Stimulated activated CD4-positive, alpha-beta T cell treated with anti-CD3 and anti-CD28 coated beads, Interleukin-4, amount 100 ng/mL, for 4 hours (primary cell): ENCODE results near the gene DDX21.
"Not testable (repeated sequence)": the region's sequence is repeated elsewhere in the genome, so short reads cannot be mapped to it uniquely, and the experiment has no call there.

Experiments
- DNase-seq, 2 experiments: peaks; one replicate each; pipeline ENCODE4 v3.0.0-alpha.2; 2020

Gene DDX21

DNA sequence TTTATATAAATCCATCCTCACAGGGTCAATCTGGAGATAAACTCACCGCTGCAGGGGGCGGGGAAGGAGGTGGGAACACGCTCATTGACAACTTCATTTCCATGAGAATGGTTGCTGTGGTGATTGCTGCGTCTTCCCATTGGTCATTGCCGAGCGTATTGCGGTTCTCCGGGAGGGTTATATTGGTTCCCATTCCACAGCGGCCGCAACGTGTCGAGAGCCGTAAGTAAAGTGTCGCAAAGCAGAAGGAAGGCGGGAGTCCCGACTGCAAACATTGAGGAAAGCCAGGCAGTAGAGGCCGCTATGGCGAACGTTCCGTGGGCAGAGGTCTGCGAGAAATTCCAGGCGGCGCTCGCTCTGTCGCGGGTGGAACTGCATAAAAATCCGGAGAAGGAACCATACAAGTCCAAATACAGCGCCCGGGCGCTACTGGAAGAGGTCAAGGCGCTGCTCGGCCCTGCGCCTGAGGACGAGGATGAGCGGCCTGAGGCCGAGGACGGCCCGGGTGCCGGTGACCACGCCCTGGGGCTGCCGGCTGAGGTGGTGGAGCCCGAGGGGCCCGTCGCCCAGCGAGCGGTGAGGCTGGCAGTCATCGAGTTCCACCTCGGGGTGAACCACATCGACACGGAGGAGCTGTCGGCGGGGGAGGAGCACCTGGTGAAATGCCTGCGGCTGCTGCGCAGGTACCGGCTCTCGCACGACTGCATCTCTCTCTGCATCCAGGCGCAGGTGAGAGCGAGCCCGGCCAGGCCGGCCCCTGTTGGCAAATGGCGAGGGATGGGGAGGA, 32.8 kb downstream of the DDX21 start, which contains the start of gene KIFBP:
Gene KIFBP, plus strand, starts transcription at position 274 of the 787 bp plus-strand sequence. Its CDS starts 30 bp downstream, at position 304.
- peak; percentile 64 to 75 for DNase-seq

- DNase-seq = no peak
Measured at GRCh38 chr10:68989317-68989990, 33.5 kb downstream of the DDX21 start.

GRCh38 chr10:68992636-68993440, 36.9 kb downstream of the DDX21 start:
- DNase-seq = no peak

DNA sequence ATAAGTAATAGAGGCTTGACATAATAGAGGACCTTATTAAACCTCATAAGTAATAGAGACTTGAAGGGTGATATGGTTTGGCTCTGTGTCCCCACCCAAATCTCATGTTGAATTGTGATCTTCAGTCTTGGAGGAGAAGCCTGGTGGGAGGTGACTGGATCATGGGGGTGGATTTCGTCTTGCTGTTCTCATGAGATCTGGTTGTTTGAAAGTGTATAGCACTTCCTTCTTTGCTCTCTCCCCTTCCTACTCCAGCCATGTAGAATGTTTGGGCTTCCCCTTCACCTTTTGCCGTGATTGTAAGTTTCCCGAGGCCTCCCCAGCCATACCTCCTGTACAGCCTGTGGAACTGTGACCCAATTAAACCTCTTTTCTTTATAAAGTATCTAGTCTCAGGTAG, 41.2 kb downstream of the DDX21 start:
- DNase-seq = no peak

GRCh38 chr10:69004821-69005220, 48.9 kb downstream of the DDX21 start:
- DNase-seq = no peak

DNA sequence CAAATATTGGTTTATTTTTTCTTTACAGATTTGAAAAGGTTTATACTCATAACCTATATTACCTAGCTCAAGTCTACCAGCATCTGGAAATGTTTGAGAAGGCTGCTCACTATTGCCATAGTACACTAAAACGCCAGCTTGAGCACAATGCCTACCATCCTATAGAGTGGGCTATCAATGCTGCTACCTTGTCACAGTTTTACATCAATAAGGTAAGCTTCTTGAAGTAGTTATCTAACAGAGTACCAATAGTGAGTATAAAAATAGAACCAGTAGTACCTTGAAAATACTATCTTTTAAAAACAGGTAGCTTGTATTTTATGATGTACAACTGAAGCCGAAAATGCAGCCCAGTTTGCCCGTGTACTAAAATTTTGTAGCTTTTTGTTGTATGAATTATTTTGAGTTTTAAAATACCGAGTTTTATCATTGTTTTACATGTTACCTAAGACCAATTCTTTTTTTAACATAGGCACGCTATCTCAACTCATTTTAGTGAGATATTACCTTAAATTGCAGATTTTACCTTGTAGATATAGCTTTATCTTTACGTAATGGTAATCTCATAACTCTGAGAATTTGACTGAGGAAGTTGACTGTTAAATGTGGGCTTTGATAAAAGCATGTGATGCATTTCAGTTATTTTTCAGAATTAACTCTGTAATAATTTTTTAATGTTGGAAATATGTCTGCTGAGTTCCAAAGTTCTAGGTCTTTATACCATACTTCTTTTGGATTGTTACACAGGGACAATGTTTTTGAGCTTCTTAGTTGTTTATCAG, 49.9 kb downstream of the DDX21 start:
- no peak for DNase-seq

GRCh38 chr10:69007260-69007659, 51.3 kb downstream of the DDX21 start:
- DNase-seq = no peak

- no peak for DNase-seq
Measured at GRCh38 chr10:69009360-69009759, 53.4 kb downstream of the DDX21 start.

- DNase-seq = no peak
Measured at GRCh38 chr10:69010151-69010640, 54.2 kb downstream of the DDX21 start.

GRCh38 chr10:69012778-69013177, 56.8 kb downstream of the DDX21 start:
- not testable (repeated sequence) for DNase-seq

DNA sequence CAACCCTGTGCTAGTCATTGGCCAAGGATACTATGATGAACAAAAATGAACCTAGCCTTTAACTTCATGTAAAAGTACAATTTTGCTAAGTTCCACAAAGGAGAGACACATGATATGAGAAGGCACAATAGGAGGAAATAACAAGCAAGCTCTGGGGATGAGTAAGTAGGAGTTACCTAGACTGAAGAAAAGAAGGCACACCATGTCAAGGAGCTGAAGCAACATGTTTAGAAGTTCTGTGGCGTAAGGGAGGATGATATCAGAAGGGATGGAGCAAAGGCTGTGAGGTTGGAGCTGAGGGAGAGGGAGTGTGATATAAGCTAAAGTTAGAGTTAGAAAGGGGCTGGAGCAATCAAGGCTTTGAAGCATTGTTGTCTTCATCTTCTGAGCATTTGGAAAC, 58.2 kb downstream of the DDX21 start:
- DNase-seq = no peak

GRCh38 chr10:69018613-69019012, 62.6 kb downstream of the DDX21 start:
- DNase-seq = no peak

DNA sequence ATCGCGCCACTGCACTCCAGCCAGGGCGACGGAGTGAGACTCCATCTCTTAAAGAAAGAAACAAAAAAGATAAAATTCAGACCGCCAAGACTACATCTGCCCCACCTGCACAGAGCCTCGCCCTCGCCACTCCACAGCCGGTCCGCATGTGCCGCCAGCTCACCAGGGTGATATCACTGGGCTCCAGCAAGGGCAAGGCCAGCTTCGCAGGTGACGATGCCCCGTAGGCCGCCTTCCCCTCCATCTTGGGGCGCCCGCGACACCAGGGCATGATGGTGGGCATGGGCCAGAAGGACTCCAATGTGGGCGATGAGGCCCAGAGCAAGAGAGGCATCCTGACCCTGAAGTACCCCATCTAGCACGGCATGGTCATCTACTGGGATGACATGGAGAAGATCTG, 66.6 kb downstream of the DDX21 start:
- DNase-seq = no peak

GRCh38 chr10:69025370-69025896, 69.5 kb downstream of the DDX21 start:
- DNase-seq = no peak

DNA sequence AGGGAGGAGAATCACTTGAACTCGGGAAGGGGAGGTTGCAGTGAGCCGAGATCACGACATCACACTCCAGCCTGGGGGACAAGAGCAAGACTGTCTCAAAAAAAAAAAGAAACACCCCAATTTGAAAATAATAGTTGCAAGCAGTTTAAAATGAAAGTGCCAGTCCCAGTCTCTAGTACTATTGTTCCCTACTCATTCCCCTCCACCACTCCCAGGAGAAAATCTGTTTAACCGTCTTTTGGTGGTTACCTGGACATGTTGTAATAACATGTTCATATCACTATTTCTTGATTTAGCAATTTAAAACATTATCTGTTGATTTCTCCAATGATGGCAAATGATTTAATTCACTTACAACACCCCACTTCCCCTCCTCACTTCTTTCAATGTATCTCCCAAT, 77.3 kb downstream of the DDX21 start:
- DNase-seq = no peak
